K562 (cell line): ENCODE results near the gene USP16. TPM values are rescaled to one million over a fixed set of nuclear protein-coding genes. Genes with fewer than 3 reads are reported as not detected.
A peak's percentile ranks its signal among the peaks of the same experiment; 100 is the strongest.

ENCODE experiments used
- ARID4B ChIP-seq: sonication (generic); formaldehyde crosslinking; IDR thresholded peaks from 2 replicates; pipeline ENCODE4 v1.8.0; 2022; ENCODE audit warnings: mild to moderate bottlenecking, missing genetic modification reagents
- C11orf30 ChIP-seq: fragments of 450-650 bp; IDR thresholded peaks from 2 replicates; pipeline ENCODE4 v1.6.1; 2016; ENCODE audit warnings: low read depth, mild to moderate bottlenecking
- EGR1 ChIP-seq: fragments of 450-650 bp; conservative IDR thresholded peaks from 2 replicates; pipeline ENCODE4 v1.6.1; 2017; ENCODE audit warnings: mild to moderate bottlenecking
- HMG20A ChIP-seq: fragments of 450-650 bp; formaldehyde crosslinking; conservative IDR thresholded peaks from 2 replicates; pipeline ENCODE4 v1.4.0; 2020; ENCODE audit warnings: mild to moderate bottlenecking, mixed read lengths
- KLF10 ChIP-seq: fragments of 250-450 bp; sonication (Bioruptor Pico); IDR thresholded peaks from 2 replicates; pipeline ENCODE4 v1.6.1; 2021; ENCODE audit warnings: matching md5 sums
- MTF1 ChIP-seq: fragments of 250-450 bp; sonication (Bioruptor Pico); IDR thresholded peaks from 2 replicates; pipeline ENCODE4 v1.9.0; 2021; ENCODE audit warnings: moderate library complexity, mild to moderate bottlenecking, inconsistent platforms, borderline replicate concordance
- NFATC3 ChIP-seq: fragments of 450-650 bp; IDR thresholded peaks from 2 replicates; pipeline ENCODE4 v1.6.1; 2017; ENCODE audit warnings: mild to moderate bottlenecking
- SFPQ ChIP-seq: fragments of 200-400 bp; formaldehyde crosslinking; IDR thresholded peaks from 2 replicates; pipeline ENCODE4 v1.6.1; 2017; ENCODE audit warnings: mild to moderate bottlenecking, low read depth, low read length, moderate library complexity
- SMAD1 ChIP-seq: fragments of 150-350 bp; IDR thresholded peaks from 2 replicates; pipeline ENCODE4 v1.6.1; 2014; ENCODE audit warnings: low read length, low read depth; ENCODE audit not compliant: partially characterized antibody
- SNAPC5 ChIP-seq: fragments of 250-450 bp; sonication (Bioruptor Pico); IDR thresholded peaks from 2 replicates; pipeline ENCODE4 v1.8.0; 2021; ENCODE audit warnings: moderate library complexity, mild to moderate bottlenecking, inconsistent platforms
- TCF15 ChIP-seq: fragments of 250-450 bp; sonication (Bioruptor Pico); IDR thresholded peaks from 2 replicates; pipeline ENCODE4 v1.8.0; 2022; ENCODE audit warnings: moderate library complexity, mild to moderate bottlenecking, inconsistent platforms
- TOE1 ChIP-seq, 2 experiments: fragments of 450-650 bp in 1 of 2; sonication (generic) in 1 of 2; formaldehyde crosslinking in 1 of 2; IDR thresholded peaks; 2 replicates each; pipeline versions ENCODE4 v1.7.1 to v1.8.0; 2016 to 2022; ENCODE audit warnings: borderline replicate concordance in 2 of 2, mild to moderate bottlenecking in 2 of 2, antibody characterized with exemption in 1 of 2, inconsistent platforms in 1 of 2, low read depth in 1 of 2, missing genetic modification reagents in 1 of 2, moderate library complexity in 1 of 2
- ZBTB9 ChIP-seq: fragments of 450-650 bp; formaldehyde crosslinking; IDR thresholded peaks from 2 replicates; pipeline ENCODE4 v1.4.0; 2020; ENCODE audit warnings: mild to moderate bottlenecking, moderate library complexity
- ZFP30 ChIP-seq: fragments of 250-450 bp; sonication (Bioruptor Pico); IDR thresholded peaks from 2 replicates; pipeline ENCODE4 v1.8.0; 2022; ENCODE audit warnings: moderate library complexity, mild to moderate bottlenecking, inconsistent platforms, borderline replicate concordance
- ZNF644 ChIP-seq: fragments of 200-800 bp; sonication (Bioruptor generic); IDR thresholded peaks from 2 replicates; pipeline ENCODE4 v1.6.1; 2016; ENCODE audit warnings: low read depth, missing genetic modification characterization, missing compliant biosample characterization
- ZNF668 ChIP-seq: fragments of 250-450 bp; sonication (Bioruptor Pico); IDR thresholded peaks from 2 replicates; pipeline ENCODE4 v1.8.0; 2022; ENCODE audit warnings: mild to moderate bottlenecking, inconsistent platforms
- ZNF76 ChIP-seq: fragments of 250-450 bp; sonication (Bioruptor Pico); IDR thresholded peaks from 2 replicates; pipeline ENCODE4 v1.4.0; 2020; ENCODE audit warnings: mild to moderate bottlenecking, moderate library complexity, borderline replicate concordance
- ZSCAN29 ChIP-seq: fragments of 450-650 bp; IDR thresholded peaks from 2 replicates; pipeline ENCODE4 v1.6.1; 2017
- polyA plus RNA-seq, 8 experiments: library from polyadenylated mRNA; depleted of rRNA in 4 of 8; stranded (reverse) in 5 of 8; unstranded in 3 of 8; fragments of >200 nt; fragmentation: Nextera tagmentation in 2 of 8; fragmentation: Illumina TruSeq in 1 of 8; extraction: Ambion mirVana in 2 of 8; extraction: Trizol in 1 of 8; gene quantifications; 2 replicates each; pipeline versions ENCODE4 v1.2.1 to v1.2.3, GENCODE V29; 2011 to 2014; ENCODE audit warnings: inconsistent platforms in 1 of 8, missing spikeins in 1 of 8
- total RNA-seq, 7 experiments: library from RNA; depleted of rRNA in 6 of 7; stranded (reverse); fragments of >200 nt in 6 of 7; fragmentation: Illumina TruSeq in 2 of 7; extraction: Trizol in 2 of 7; gene quantifications; 2 replicates each; pipeline versions ENCODE4 v1.2.1 to v1.2.3, GENCODE V29; 2011 to 2021; ENCODE audit warnings: low replicate concordance in 1 of 7

The USP16 gene
- total and polyA plus RNA-seq, 9 of the 15 experiments (the other 6 are each of a cell fraction or from before 2014, with no cell fraction given): 38.4 to 90.9 (median 62.8) TPM

- TF ChIP-seq TCF15 (CRISPR knock-in tag) (no peak), ZSCAN29 (no peak), SMAD1 (peak; percentile 62), TOE1 (IDR thresholded peaks at IDR 0.05; ENCODE audit: borderline replicate concordance) (peak; percentile 72), TOE1 (CRISPR knock-in tag; IDR thresholded peaks at IDR 0.05; ENCODE audit: borderline replicate concordance, low read depth) (0 out of 2 replicates have a peak, but pooled peaks have one; percentile 34), ARID4B (CRISPR knock-in tag) (peak; percentile 91), HMG20A (CRISPR knock-in tag) (no peak), SNAPC5 (no peak), EGR1 (peak; percentile 65), ZNF644 (tag) (0 out of 2 replicates have a peak, but pooled peaks have one; percentile 71), C11orf30 (peak; percentile 97), ZBTB9 (peak; percentile 50; the same call in 1 of the 2 replicates), MTF1 (CRISPR knock-in tag) (no peak), KLF10 (CRISPR knock-in tag) (no peak), ZNF76 (CRISPR knock-in tag) (no peak), ZNF668 (CRISPR knock-in tag) (no peak), SFPQ (no peak), ZFP30 (CRISPR knock-in tag) (no peak), NFATC3 (peak; percentile 54; the same call in 1 of the 2 replicates)
Observed at GRCh38 chr21:28992526-28993292, 31.8 kb upstream of the USP16 start, which contains the start of gene LTN1 (continued).
